ENCODE results near the gene TNRC6A. TPM values are rescaled to one million over a fixed set of nuclear protein-coding genes. Genes with fewer than 3 reads are reported as not detected.
A peak's percentile ranks its signal among the peaks of the same experiment; 100 is the strongest.
"Not testable (repeated sequence)": the region's sequence is repeated elsewhere in the genome, so short reads cannot be mapped to it uniquely, and the experiment has no call there.

The TNRC6A gene
- polyA plus RNA-seq, 4 donors, result 43.3 to 87.0 (median 60.9) TPM

GRCh38 chr16:24807301-24807700 is 77.8 kb downstream of the TNRC6A start:
- peak in 1 of 4 donors; percentile 16 for DNase-seq (ENCODE audit: low read depth in 4 of 4, low spot score in 2 of 4)

GRCh38 chr16:24810951-24811843 is 81.7 kb downstream of the TNRC6A start:
- DNase-seq (ENCODE audit: low read depth in 4 of 4, low spot score in 2 of 4), result no peak

- DNase-seq (ENCODE audit: low read depth in 4 of 4, low spot score in 2 of 4), result not testable (repeated sequence)
Observed at GRCh38 chr16:24812813-24813212, 83.4 kb downstream of the TNRC6A start.

- DNase-seq (ENCODE audit: low read depth in 4 of 4, low spot score in 2 of 4), result no peak
Observed at GRCh38 chr16:24815021-24815420, 85.6 kb downstream of the TNRC6A start.

GRCh38 chr16:24816688-24817087 is 87.2 kb downstream of the TNRC6A start:
- no peak for DNase-seq (ENCODE audit: low read depth in 4 of 4, low spot score in 2 of 4)

- no peak for DNase-seq (ENCODE audit: low read depth in 4 of 4, low spot score in 2 of 4)
Observed at GRCh38 chr16:24819462-24820040, 90.1 kb downstream of the TNRC6A start.

- DNase-seq (ENCODE audit: low read depth in 4 of 4, low spot score in 2 of 4), result no peak
Observed at GRCh38 chr16:24820522-24820921, 91.1 kb downstream of the TNRC6A start.

- DNase-seq (ENCODE audit: low read depth in 4 of 4, low spot score in 2 of 4), result no peak
Observed at GRCh38 chr16:24821129-24821528, 91.7 kb downstream of the TNRC6A start.

GRCh38 chr16:24822542-24822941 is 93.1 kb downstream of the TNRC6A start:
- DNase-seq (ENCODE audit: low read depth in 4 of 4, low spot score in 2 of 4), result no peak

GRCh38 chr16:24822974-24823373 is 93.5 kb downstream of the TNRC6A start:
- no peak for DNase-seq (ENCODE audit: low read depth in 4 of 4, low spot score in 2 of 4)

- no peak for DNase-seq (ENCODE audit: low read depth in 4 of 4, low spot score in 2 of 4)
Observed at GRCh38 chr16:24825696-24826095, 96.2 kb downstream of the TNRC6A start.

- no peak for DNase-seq (ENCODE audit: low read depth in 4 of 4, low spot score in 2 of 4)
Observed at GRCh38 chr16:24826096-24826690, 96.7 kb downstream of the TNRC6A start.

- no peak for DNase-seq (ENCODE audit: low read depth in 4 of 4, low spot score in 2 of 4)
Observed at GRCh38 chr16:24826817-24827566, 97.5 kb downstream of the TNRC6A start.

- no peak for DNase-seq (ENCODE audit: low read depth in 4 of 4, low spot score in 2 of 4)
Observed at GRCh38 chr16:24829153-24829552, 99.7 kb downstream of the TNRC6A start.

- no peak for DNase-seq (ENCODE audit: low read depth in 4 of 4, low spot score in 2 of 4)
Observed at GRCh38 chr16:24833352-24833751, 103.9 kb downstream of the TNRC6A start.

- no peak for DNase-seq (ENCODE audit: low read depth in 4 of 4, low spot score in 2 of 4)
Observed at GRCh38 chr16:24834459-24835335, 105.2 kb downstream of the TNRC6A start.

- no peak for DNase-seq (ENCODE audit: low read depth in 4 of 4, low spot score in 2 of 4)
Observed at GRCh38 chr16:24836836-24837235, 107.4 kb downstream of the TNRC6A start.

- DNase-seq (ENCODE audit: low read depth in 4 of 4, low spot score in 2 of 4), result no peak
Observed at GRCh38 chr16:24837969-24838368, 108.5 kb downstream of the TNRC6A start.

GRCh38 chr16:24838554-24839266 is 109.3 kb downstream of the TNRC6A start:
- no peak for DNase-seq (ENCODE audit: low read depth in 4 of 4, low spot score in 2 of 4)

All from left renal cortex interstitium (tissue), 4 donors.